ENCODE data around the gene TUBGCP4. TPM values are rescaled to one million over a fixed set of nuclear protein-coding genes. Genes with fewer than 3 reads are reported as not detected.

Gene TUBGCP4
- total RNA-seq, 1 donor from 2014 or later, result 13.4 TPM

- Histone ChIP-seq H3K36me3 (peaks cover 0 to 5% of the 10 kb centered on the region in 2 donors), H3K4me1 (peaks cover 14 to 23% of the 10 kb centered on the region in 2 donors), H3K9me3 (no peaks in the 10 kb centered on the region), H3K4me3 (peak overlapping the region; percentile 70 to 86), H3K27ac (peak overlapping the region; percentile 93 to 94), H3K27me3 (no peaks in the 10 kb centered on the region)
- DNase-seq (ENCODE audit: low spot score in 2 of 2), result no peak
- intact Hi-C loops (cut with DNase I), result loop anchor here (2.0 to 5.0 kb wide), 2 partner anchors 40 to 182 kb away; partner anchors contain the start of genes TUBGCP4 and ZSCAN29
- no peak for TF ChIP-seq CTCF (IDR thresholded peaks at IDR 0.05)
These were observed 40.2 kb upstream of the TUBGCP4 start for GRCh38 chr15:43330780-43331087.

- H3K27ac ChIP-seq, result no peak overlapping the region
- no peak overlapping the region for H3K4me3 ChIP-seq
- intact Hi-C loops (cut with DNase I), result no loop called here
- peak in 1 of 3 experiments; percentile 8 for TF ChIP-seq CTCF (IDR thresholded peaks at IDR 0.05)
- H3K9me3 ChIP-seq, result no peaks in the 10 kb centered on the region
- H3K27me3 ChIP-seq, result no peaks in the 10 kb centered on the region
- DNase-seq (ENCODE audit: low spot score in 2 of 2), result no peak
- H3K36me3 ChIP-seq, result peaks cover 2 to 15% of the 10 kb centered on the region in 2 donors
- no peaks in the 10 kb centered on the region for H3K4me1 ChIP-seq
These were observed 24.6 kb upstream of the TUBGCP4 start for GRCh38 chr15:43346305-43346704.

GRCh38 chr15:43347114-43347513 is 23.8 kb upstream of the TUBGCP4 start:
- no peaks in the 10 kb centered on the region for H3K4me1 ChIP-seq
- no peak overlapping the region for H3K27ac ChIP-seq
- intact Hi-C loops (cut with DNase I), result no loop called here
- no peak overlapping the region for H3K4me3 ChIP-seq
- no peaks in the 10 kb centered on the region for H3K27me3 ChIP-seq
- no peak for TF ChIP-seq CTCF (IDR thresholded peaks at IDR 0.05)
- no peak for DNase-seq (ENCODE audit: low spot score in 2 of 2)
- H3K36me3 ChIP-seq, result peaks cover 9 to 10% of the 10 kb centered on the region in 2 donors
- no peaks in the 10 kb centered on the region for H3K9me3 ChIP-seq

GRCh38 chr15:43352693-43353382 is 18.1 kb upstream of the TUBGCP4 start:
- TF ChIP-seq CTCF (IDR thresholded peaks at IDR 0.05), result no peak
- Histone ChIP-seq H3K36me3 (peaks cover 4 to 12% of the 10 kb centered on the region in 2 donors), H3K27ac (peak overlapping the region; percentile 2 to 9)

GRCh38 chr15:43360821-43361220 is 10.1 kb upstream of the TUBGCP4 start:
- H3K27ac ChIP-seq, result no peak overlapping the region
- no peak for TF ChIP-seq CTCF (IDR thresholded peaks at IDR 0.05)
- H3K4me1 ChIP-seq, result no peaks in the 10 kb centered on the region
- peaks cover 59 to 83% of the 10 kb centered on the region in 2 donors for H3K36me3 ChIP-seq
- peaks cover 38 to 51% of the 10 kb centered on the region in 2 donors for H3K9me3 ChIP-seq
- H3K4me3 ChIP-seq, result no peak overlapping the region
- intact Hi-C loops (cut with DNase I), result no loop called here
- H3K27me3 ChIP-seq, result no peaks in the 10 kb centered on the region
- no peak for DNase-seq (ENCODE audit: low spot score in 2 of 2)

More at GRCh38 chr15:43352693-43353382, 18.1 kb upstream of the TUBGCP4 start:
- Histone ChIP-seq H3K27me3 (no peaks in the 10 kb centered on the region), H3K9me3 (no peaks in the 10 kb centered on the region), H3K4me3 (no peak overlapping the region), H3K4me1 (no peaks in the 10 kb centered on the region)
- no peak for DNase-seq (ENCODE audit: low spot score in 2 of 2)
- intact Hi-C loops (cut with DNase I), result no loop called here
